Measurements from ENCODE around the gene ARFGAP1.

The ARFGAP1 gene

DNA sequence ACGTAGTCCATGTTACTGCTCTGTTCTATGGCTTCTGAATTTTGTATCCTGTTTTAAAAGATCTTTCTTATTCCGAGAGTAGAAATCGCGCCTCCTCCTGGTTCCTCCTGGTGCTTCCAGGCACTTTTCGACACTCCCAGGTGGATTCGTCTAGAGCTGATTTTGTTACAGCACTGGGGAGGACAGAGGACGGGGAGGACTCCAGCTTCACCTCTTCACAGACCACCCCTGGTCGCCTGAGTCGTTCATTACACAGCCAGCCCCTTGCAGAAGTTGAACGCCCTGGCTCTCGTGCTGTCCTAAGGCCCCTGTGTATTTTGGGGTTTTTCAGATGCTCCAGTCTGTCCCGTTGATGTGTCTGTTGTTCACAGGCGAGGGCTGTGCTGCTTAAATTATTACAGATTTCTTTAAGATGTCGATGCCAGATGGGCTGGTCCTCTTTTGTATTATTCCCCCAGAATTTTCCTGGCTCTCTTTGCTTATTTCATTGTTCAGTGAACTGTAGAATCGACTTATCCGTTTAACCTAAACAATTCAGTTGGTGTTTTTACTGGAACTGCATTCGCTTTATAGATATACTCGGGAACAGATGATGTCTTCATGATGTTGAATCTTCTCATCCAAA is 50.9 kb downstream of the ARFGAP1 start:
- H3K4me3 ChIP-seq (ENCODE audit: low read depth, low read length) = no peak overlapping the region
- TF ChIP-seq, protein P1, sequence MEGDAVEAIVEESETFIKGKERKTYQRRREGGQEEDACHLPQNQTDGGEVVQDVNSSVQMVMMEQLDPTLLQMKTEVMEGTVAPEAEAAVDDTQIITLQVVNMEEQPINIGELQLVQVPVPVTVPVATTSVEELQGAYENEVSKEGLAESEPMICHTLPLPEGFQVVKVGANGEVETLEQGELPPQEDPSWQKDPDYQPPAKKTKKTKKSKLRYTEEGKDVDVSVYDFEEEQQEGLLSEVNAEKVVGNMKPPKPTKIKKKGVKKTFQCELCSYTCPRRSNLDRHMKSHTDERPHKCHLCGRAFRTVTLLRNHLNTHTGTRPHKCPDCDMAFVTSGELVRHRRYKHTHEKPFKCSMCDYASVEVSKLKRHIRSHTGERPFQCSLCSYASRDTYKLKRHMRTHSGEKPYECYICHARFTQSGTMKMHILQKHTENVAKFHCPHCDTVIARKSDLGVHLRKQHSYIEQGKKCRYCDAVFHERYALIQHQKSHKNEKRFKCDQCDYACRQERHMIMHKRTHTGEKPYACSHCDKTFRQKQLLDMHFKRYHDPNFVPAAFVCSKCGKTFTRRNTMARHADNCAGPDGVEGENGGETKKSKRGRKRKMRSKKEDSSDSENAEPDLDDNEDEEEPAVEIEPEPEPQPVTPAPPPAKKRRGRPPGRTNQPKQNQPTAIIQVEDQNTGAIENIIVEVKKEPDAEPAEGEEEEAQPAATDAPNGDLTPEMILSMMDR (IDR thresholded peaks at IDR 0.05; ENCODE audit: borderline replicate concordance, insufficient read depth, low read depth, low read length) = no peak

- TF ChIP-seq, protein P1 (IDR thresholded peaks at IDR 0.05; ENCODE audit: borderline replicate concordance, insufficient read depth, low read depth, low read length) = no peak
- no peak overlapping the region for H3K4me3 ChIP-seq (ENCODE audit: low read depth, low read length)
Observed at GRCh38 chr20:63325021-63325471, 52.4 kb downstream of the ARFGAP1 start.

DNA sequence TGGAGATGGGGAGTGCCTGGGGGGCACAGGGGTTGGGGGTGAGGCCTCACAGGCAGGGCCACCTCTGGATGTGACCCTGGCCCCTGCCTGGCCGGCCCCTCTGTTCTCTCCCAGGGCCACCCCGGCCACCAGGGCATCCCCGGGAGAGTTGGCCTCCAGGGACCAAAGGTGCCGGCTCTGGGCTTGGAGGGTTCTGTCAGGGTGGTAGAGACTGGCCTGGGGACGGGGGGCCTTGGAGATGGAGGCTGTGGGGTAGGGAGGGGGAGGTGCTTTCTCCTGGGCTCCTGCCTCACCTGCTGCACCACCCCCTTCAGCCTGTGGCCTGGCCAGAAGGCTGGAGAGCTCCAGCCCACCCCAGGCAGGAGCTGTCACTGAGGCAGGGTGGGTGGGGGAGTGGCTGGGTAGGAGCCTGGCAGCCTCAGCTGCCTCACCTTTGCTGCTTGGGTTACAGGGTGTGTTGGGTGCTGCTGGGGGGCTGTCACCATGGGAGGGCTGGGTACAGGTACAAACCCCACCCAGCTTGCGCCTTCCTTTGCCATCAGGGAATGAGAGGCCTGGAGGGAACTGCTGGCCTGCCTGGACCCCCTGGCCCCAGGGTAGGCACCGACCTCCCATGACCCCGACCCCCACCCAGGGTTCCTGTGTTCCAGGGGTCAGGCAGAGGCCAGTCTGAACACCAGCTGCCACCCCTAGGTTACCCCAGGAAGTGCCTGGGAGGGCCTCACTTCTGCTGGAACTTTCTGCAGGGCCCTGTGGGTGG is 53.1 kb downstream of the ARFGAP1 start:
- H3K4me3 ChIP-seq (ENCODE audit: low read depth, low read length) = no peak overlapping the region
- TF ChIP-seq, protein P1 (IDR thresholded peaks at IDR 0.05; ENCODE audit: borderline replicate concordance, insufficient read depth, low read depth, low read length) = no peak

DNA sequence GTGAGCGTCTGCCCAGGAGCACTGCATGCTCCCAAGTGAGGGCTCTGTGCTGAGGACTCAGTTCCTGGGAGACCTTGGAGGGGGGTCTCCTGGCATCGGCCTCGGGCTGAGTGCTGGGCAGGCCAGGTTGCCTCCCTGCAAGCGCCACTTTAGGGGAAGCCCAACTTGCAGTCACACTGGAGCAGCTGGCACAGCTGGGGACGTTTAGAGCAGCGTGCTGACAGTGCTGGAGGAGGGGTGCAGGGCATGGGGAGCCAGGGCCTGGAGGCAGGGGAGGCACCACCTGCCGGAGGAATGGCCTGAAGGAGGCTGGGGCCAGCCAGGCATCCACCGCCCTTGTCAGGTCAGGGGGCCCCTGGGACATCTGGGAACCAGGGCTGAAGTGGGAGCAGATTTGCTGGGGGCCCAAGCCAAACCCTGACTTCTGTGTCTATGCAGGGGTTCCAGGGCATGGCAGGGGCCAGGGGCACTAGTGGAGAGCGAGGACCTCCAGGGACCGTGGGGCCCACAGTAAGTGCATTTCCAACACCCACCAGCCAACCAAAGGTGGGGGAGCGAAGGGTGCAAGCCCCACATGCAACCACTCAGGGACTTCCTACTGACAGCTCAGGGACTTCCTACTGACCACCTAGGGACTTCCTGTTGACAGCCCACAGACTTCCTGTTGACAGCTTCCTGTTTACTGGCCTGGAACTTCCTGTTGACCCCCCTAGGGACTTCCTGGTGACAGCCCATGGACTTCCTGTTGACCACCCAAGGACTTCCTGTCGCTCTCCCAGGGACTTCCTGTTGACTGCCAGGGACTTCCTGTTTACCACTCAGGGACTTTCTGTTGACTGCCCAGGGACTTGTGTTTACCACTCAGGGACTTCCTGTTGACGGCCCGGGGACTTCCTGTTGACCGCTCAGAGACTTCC is 54.0 kb downstream of the ARFGAP1 start:
- H3K4me3 ChIP-seq (ENCODE audit: low read depth, low read length) = no peak overlapping the region
- TF ChIP-seq, protein P1 (IDR thresholded peaks at IDR 0.05; ENCODE audit: borderline replicate concordance, insufficient read depth, low read depth, low read length) = no peak

DNA sequence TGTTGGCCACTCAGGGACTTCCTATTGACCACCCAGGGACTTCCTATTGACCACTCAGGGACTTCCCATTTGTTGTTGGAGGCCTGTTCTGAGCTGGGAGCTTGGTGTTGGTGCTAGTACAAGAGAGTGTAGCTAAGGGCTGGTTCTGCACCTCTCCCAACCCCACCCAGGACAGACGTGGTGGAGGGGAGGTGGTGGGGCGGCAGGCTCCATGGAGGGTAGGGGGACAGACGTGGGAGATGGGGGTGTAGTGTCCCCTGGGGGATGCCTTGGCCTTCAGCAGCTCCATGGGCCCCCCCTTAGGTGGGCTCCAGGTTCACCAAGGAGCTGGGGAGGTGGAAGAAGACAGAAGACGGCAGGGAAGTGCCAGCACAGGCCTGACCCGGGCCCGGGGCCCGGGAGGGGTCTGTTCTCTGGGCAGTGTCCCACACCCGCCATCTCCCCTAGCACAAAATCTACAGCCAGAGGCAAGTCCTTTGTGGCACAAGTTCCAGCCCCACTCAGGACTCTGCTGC is 54.7 kb downstream of the ARFGAP1 start:
- TF ChIP-seq, protein P1 (IDR thresholded peaks at IDR 0.05; ENCODE audit: borderline replicate concordance, insufficient read depth, low read depth, low read length) = no peak
- H3K4me3 ChIP-seq (ENCODE audit: low read depth, low read length) = no peak overlapping the region

- TF ChIP-seq, protein P1 (IDR thresholded peaks at IDR 0.05; ENCODE audit: borderline replicate concordance, insufficient read depth, low read depth, low read length) = no peak
- no peak overlapping the region for H3K4me3 ChIP-seq (ENCODE audit: low read depth, low read length)
Observed at GRCh38 chr20:63328026-63328700, 55.5 kb downstream of the ARFGAP1 start.
